ENCODE results near the gene OPCML. TPM values are rescaled to one million over a fixed set of nuclear protein-coding genes. Genes with fewer than 3 reads are reported as not detected.

Gene OPCML
- total RNA-seq, 1 donor from 2014 or later = not detected

- Histone ChIP-seq H3K4me3 (no peak overlapping the region), H3K27ac (no peak overlapping the region), H3K36me3 (no peaks in the 10 kb centered on the region), H3K9me3 (no peaks in the 10 kb centered on the region), H3K4me1 (no peaks in the 10 kb centered on the region), H3K27me3 (no peaks in the 10 kb centered on the region)
- TF ChIP-seq, protein P1, sequence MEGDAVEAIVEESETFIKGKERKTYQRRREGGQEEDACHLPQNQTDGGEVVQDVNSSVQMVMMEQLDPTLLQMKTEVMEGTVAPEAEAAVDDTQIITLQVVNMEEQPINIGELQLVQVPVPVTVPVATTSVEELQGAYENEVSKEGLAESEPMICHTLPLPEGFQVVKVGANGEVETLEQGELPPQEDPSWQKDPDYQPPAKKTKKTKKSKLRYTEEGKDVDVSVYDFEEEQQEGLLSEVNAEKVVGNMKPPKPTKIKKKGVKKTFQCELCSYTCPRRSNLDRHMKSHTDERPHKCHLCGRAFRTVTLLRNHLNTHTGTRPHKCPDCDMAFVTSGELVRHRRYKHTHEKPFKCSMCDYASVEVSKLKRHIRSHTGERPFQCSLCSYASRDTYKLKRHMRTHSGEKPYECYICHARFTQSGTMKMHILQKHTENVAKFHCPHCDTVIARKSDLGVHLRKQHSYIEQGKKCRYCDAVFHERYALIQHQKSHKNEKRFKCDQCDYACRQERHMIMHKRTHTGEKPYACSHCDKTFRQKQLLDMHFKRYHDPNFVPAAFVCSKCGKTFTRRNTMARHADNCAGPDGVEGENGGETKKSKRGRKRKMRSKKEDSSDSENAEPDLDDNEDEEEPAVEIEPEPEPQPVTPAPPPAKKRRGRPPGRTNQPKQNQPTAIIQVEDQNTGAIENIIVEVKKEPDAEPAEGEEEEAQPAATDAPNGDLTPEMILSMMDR (IDR thresholded peaks at IDR 0.05) = no peak
- TF ChIP-seq POLR2AphosphoS5 (IDR thresholded peaks at IDR 0.05; ENCODE audit: insufficient read depth in 1 of 2, low read depth in 1 of 2) (no peak), POLR2A (IDR thresholded peaks at IDR 0.05) (no peak)
- no peak for DNase-seq (ENCODE audit: extremely low spot score in 2 of 2)
- intact Hi-C loops (cut with DNase I) = no loop called here
These were observed 1084.5 kb downstream of the OPCML start for GRCh38 chr11:132447761-132448160.

DNA sequence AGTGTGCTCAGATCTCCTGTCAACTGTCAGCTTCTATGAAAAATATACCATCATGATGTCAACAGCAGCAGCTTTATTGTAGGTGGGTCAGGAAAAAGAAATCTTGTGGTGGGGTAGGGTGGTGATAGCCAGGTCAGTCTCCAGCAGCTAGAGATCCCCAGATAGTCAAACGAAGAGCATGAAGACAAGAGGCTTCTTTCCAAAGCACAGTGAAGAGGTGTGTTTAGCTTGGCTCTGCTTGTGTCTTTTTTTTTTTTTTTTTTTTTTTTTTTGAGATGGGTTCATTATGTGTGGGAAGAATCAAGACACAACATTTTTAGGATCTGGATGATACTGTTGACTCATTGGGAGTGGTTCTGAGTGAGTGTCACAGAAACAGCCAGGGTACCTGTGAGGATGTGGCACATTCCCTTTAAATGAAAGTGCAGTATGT lies 1086.4 kb downstream of the OPCML start:
- Histone ChIP-seq H3K4me3 (no peak overlapping the region), H3K36me3 (no peaks in the 10 kb centered on the region), H3K9me3 (no peaks in the 10 kb centered on the region), H3K27ac (no peak overlapping the region), H3K27me3 (no peaks in the 10 kb centered on the region), H3K4me1 (no peaks in the 10 kb centered on the region)
- DNase-seq (ENCODE audit: extremely low spot score in 2 of 2) = no peak
- TF ChIP-seq POLR2AphosphoS5 (IDR thresholded peaks at IDR 0.05; ENCODE audit: insufficient read depth in 1 of 2, low read depth in 1 of 2) (no peak), POLR2A (IDR thresholded peaks at IDR 0.05) (no peak)
- TF ChIP-seq, protein P1 (IDR thresholded peaks at IDR 0.05) = no peak
- intact Hi-C loops (cut with DNase I) = no loop called here

DNA sequence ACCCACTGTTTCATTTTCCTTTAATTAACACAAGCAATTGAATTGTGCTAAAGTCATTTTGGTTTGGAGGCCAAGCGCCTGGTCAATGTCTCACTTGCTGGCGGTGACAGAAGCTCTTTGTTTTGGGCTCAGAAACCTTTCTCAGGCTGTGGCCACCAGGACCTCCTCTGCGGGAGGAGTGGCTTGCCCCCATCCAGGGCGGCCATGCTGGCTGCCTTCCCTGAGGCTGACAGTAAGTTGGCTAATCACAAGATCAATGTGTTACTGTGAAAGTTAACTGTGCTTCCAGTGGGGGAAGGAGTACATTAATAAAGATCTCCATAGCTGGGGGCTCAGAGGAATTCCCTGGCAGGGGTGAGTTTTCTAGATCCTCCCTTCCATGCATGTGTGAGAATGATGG lies 1087.4 kb downstream of the OPCML start:
- no peaks in the 10 kb centered on the region for H3K27me3 ChIP-seq
- H3K27ac ChIP-seq = no peak overlapping the region
- no peaks in the 10 kb centered on the region for H3K4me1 ChIP-seq
- intact Hi-C loops (cut with DNase I) = no loop called here
- no peak overlapping the region for H3K4me3 ChIP-seq
- no peak for DNase-seq (ENCODE audit: extremely low spot score in 2 of 2)
- TF ChIP-seq, protein P1 (IDR thresholded peaks at IDR 0.05) = no peak
- no peak for TF ChIP-seq POLR2AphosphoS5 (IDR thresholded peaks at IDR 0.05; ENCODE audit: insufficient read depth in 1 of 2, low read depth in 1 of 2)
- TF ChIP-seq POLR2A (IDR thresholded peaks at IDR 0.05) = no peak
- H3K9me3 ChIP-seq = no peaks in the 10 kb centered on the region
- H3K36me3 ChIP-seq = no peaks in the 10 kb centered on the region

- no peaks in the 10 kb centered on the region for H3K27me3 ChIP-seq
- no peak overlapping the region for H3K27ac ChIP-seq
- H3K4me1 ChIP-seq = no peaks in the 10 kb centered on the region
- intact Hi-C loops (cut with DNase I) = no loop called here
- no peak for DNase-seq (ENCODE audit: extremely low spot score in 2 of 2)
- TF ChIP-seq, protein P1 (IDR thresholded peaks at IDR 0.05) = no peak
- TF ChIP-seq POLR2AphosphoS5 (IDR thresholded peaks at IDR 0.05; ENCODE audit: insufficient read depth in 1 of 2, low read depth in 1 of 2) = no peak
- no peak for TF ChIP-seq POLR2A (IDR thresholded peaks at IDR 0.05)
- no peaks in the 10 kb centered on the region for H3K9me3 ChIP-seq
- H3K36me3 ChIP-seq = no peaks in the 10 kb centered on the region
- no peak overlapping the region for H3K4me3 ChIP-seq
These were observed 1092.5 kb downstream of the OPCML start for GRCh38 chr11:132439711-132440255.

DNA sequence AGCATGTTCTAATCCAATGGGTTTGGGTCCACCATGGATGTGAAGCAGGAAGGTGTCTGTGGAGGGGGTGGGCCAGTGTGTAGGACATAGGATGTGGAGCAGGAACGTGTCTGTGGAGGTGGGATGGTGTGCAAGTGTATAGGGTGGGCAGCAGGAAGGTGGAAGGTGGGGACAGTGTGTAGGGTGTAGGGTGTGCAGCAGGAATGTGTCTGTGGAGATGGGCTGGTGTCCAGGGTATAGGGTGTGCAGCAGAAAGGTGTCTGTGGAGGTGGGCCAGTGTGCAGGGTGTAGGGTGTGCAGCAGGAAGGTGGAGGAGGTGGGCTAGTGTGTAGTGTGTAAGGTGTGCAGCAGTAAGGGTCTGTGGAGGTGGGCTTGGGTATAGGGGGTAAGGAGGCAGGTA lies 1093.9 kb downstream of the OPCML start:
- TF ChIP-seq POLR2AphosphoS5 (IDR thresholded peaks at IDR 0.05; ENCODE audit: insufficient read depth in 1 of 2, low read depth in 1 of 2) = no peak
- TF ChIP-seq POLR2A (IDR thresholded peaks at IDR 0.05) = no peak
- TF ChIP-seq, protein P1 (IDR thresholded peaks at IDR 0.05) = no peak
- no peaks in the 10 kb centered on the region for H3K4me1 ChIP-seq
- H3K36me3 ChIP-seq = no peaks in the 10 kb centered on the region
- H3K4me3 ChIP-seq = no peak overlapping the region
- DNase-seq (ENCODE audit: extremely low spot score in 2 of 2) = no peak
- no peak overlapping the region for H3K27ac ChIP-seq
- intact Hi-C loops (cut with DNase I) = no loop called here
- no peaks in the 10 kb centered on the region for H3K27me3 ChIP-seq
- H3K9me3 ChIP-seq = no peaks in the 10 kb centered on the region

All from vagina (tissue), 2 donors.